ENCODE data around the gene JAKMIP1. TPM values are rescaled to one million over a fixed set of nuclear protein-coding genes. Genes with fewer than 3 reads are reported as not detected.

Gene JAKMIP1
- total RNA-seq, 2 experiments from 2014 or later, result 4.0 to 5.1 TPM

- no peaks in the 10 kb centered on the region for H4K20me1 ChIP-seq (ENCODE audit: insufficient read depth, low read length)
- DNase-seq (ENCODE audit: low spot score), result no peak
- H2AFZ ChIP-seq (ENCODE audit: low read length), result no peak overlapping the region
- intact Hi-C loops (cut with micrococcal nuclease; ENCODE audit: unreplicated experiment), result no loop called here
- H3K9me3 ChIP-seq (ENCODE audit: low read length), result no peaks in the 10 kb centered on the region
- no peak overlapping the region for H3K27ac ChIP-seq (ENCODE audit: low read depth, low read length, poor library complexity, severe bottlenecking)
- TF ChIP-seq CTCF (conservative IDR thresholded peaks at IDR 0.05; ENCODE audit: low read length), result no peak
- TF ChIP-seq EZH2phosphoT487 (IDR thresholded peaks at IDR 0.05; ENCODE audit: borderline replicate concordance, low read depth, low read length), result no peak
- BruUV-seq (replicated peaks), result no TSS peak
- POLR2A ChIA-PET, result no interaction called here
- CTCF ChIA-PET (ENCODE audit: unreplicated experiment), result interaction anchor here (0.6 kb wide), 1 partner anchor 22 kb away, joined by 3 read pairs; no protein-coding TSS in a partner anchor
- no peaks in the 10 kb centered on the region for H3K36me3 ChIP-seq (ENCODE audit: insufficient read depth, low read length)
- H3K79me2 ChIP-seq (ENCODE audit: insufficient read depth, low read depth, low read length), result no peaks in the 10 kb centered on the region
- H3K4me2 ChIP-seq (ENCODE audit: low read length), result no peak overlapping the region
- H3K4me1 ChIP-seq (ENCODE audit: insufficient read depth, low read length, poor library complexity, severe bottlenecking), result no peaks in the 10 kb centered on the region
- H3K4me3 ChIP-seq (ENCODE audit: low read depth, low read length, poor library complexity, severe bottlenecking), result no peak overlapping the region
- no peaks in the 10 kb centered on the region for H3K9me2 ChIP-seq (ENCODE audit: insufficient read depth, low read length)
Measured at GRCh38 chr4:6065934-6066590, 134.3 kb downstream of the JAKMIP1 start.

GRCh38 chr4:6065166-6065565 lies 135.2 kb downstream of the JAKMIP1 start:
- DNase-seq (ENCODE audit: low spot score), result no peak
- no peaks in the 10 kb centered on the region for H3K79me2 ChIP-seq (ENCODE audit: insufficient read depth, low read depth, low read length)
- intact Hi-C loops (cut with micrococcal nuclease; ENCODE audit: unreplicated experiment), result no loop called here
- H3K4me2 ChIP-seq (ENCODE audit: low read length), result no peak overlapping the region
- H3K9me2 ChIP-seq (ENCODE audit: insufficient read depth, low read length), result no peaks in the 10 kb centered on the region
- no peaks in the 10 kb centered on the region for H3K36me3 ChIP-seq (ENCODE audit: insufficient read depth, low read length)
- TF ChIP-seq CTCF (conservative IDR thresholded peaks at IDR 0.05; ENCODE audit: low read length), result no peak
- TF ChIP-seq EZH2phosphoT487 (IDR thresholded peaks at IDR 0.05; ENCODE audit: borderline replicate concordance, low read depth, low read length), result no peak
- ChIA-PET CTCF (ENCODE audit: unreplicated experiment) (no interaction called here), POLR2A (no interaction called here)
- H3K27ac ChIP-seq (ENCODE audit: low read depth, low read length, poor library complexity, severe bottlenecking), result no peak overlapping the region
- H2AFZ ChIP-seq (ENCODE audit: low read length), result no peak overlapping the region
- H3K9me3 ChIP-seq (ENCODE audit: low read length), result no peaks in the 10 kb centered on the region
- no peaks in the 10 kb centered on the region for H4K20me1 ChIP-seq (ENCODE audit: insufficient read depth, low read length)
- no TSS peak for BruUV-seq (replicated peaks)
- H3K4me3 ChIP-seq (ENCODE audit: low read depth, low read length, poor library complexity, severe bottlenecking), result no peak overlapping the region
- no peaks in the 10 kb centered on the region for H3K4me1 ChIP-seq (ENCODE audit: insufficient read depth, low read length, poor library complexity, severe bottlenecking)

GRCh38 chr4:6064383-6064782 lies 136.0 kb downstream of the JAKMIP1 start:
- Histone ChIP-seq H4K20me1 (ENCODE audit: insufficient read depth, low read length) (no peaks in the 10 kb centered on the region), H3K4me3 (ENCODE audit: low read depth, low read length, poor library complexity, severe bottlenecking) (no peak overlapping the region), H3K36me3 (ENCODE audit: insufficient read depth, low read length) (no peaks in the 10 kb centered on the region), H3K4me2 (ENCODE audit: low read length) (no peak overlapping the region), H3K79me2 (ENCODE audit: insufficient read depth, low read depth, low read length) (no peaks in the 10 kb centered on the region), H3K9me3 (ENCODE audit: low read length) (peaks cover 6% of the 10 kb centered on the region; the same call in 1 of the 2 replicates), H2AFZ (ENCODE audit: low read length) (no peak overlapping the region), H3K27ac (ENCODE audit: low read depth, low read length, poor library complexity, severe bottlenecking) (no peak overlapping the region), H3K9me2 (ENCODE audit: insufficient read depth, low read length) (no peaks in the 10 kb centered on the region), H3K4me1 (ENCODE audit: insufficient read depth, low read length, poor library complexity, severe bottlenecking) (no peaks in the 10 kb centered on the region)
- TF ChIP-seq EZH2phosphoT487 (IDR thresholded peaks at IDR 0.05; ENCODE audit: borderline replicate concordance, low read depth, low read length) (no peak), CTCF (conservative IDR thresholded peaks at IDR 0.05; ENCODE audit: low read length) (no peak)
- no peak for DNase-seq (ENCODE audit: low spot score)
- intact Hi-C loops (cut with micrococcal nuclease; ENCODE audit: unreplicated experiment), result no loop called here
- CTCF ChIA-PET (ENCODE audit: unreplicated experiment), result no interaction called here
- POLR2A ChIA-PET, result no interaction called here
- BruUV-seq (replicated peaks), result no TSS peak

Measured in OCI-LY7 (cell line).